Duodenal mucosa (tissue), 2 donors: Measurements from ENCODE around the gene C12orf57.
A peak's percentile ranks its signal among the peaks of the same experiment; 100 is the strongest.

Source experiments
- H3K27ac ChIP-seq: one replicate; pipeline ENCODE4 v1.7.0; 2013; ENCODE audit warnings: low read depth, low read length
- H3K27me3 ChIP-seq, 2 donors: one replicate each; pipeline ENCODE4 v1.7.0; 2013; ENCODE audit warnings: low read length in 2 of 2, control low read depth in 1 of 2; ENCODE audit not compliant: insufficient read depth in 2 of 2, control insufficient read depth in 1 of 2
- H3K36me3 ChIP-seq, 2 donors: one replicate each; pipeline ENCODE4 v1.7.0; 2013; ENCODE audit warnings: low read length in 2 of 2, control low read depth in 1 of 2; ENCODE audit not compliant: insufficient read depth in 2 of 2, control insufficient read depth in 1 of 2
- H3K4me1 ChIP-seq, 2 donors: one replicate each; pipeline ENCODE4 v1.7.0; 2013; ENCODE audit warnings: low read length in 2 of 2, control low read depth in 1 of 2; ENCODE audit not compliant: insufficient read depth in 2 of 2, control insufficient read depth in 1 of 2
- H3K4me3 ChIP-seq, 2 donors: one replicate each; pipeline ENCODE4 v1.7.0; 2013; ENCODE audit warnings: low read length in 2 of 2, low read depth in 1 of 2
- H3K9ac ChIP-seq, 2 donors: one replicate each; pipeline ENCODE4 v1.7.0; 2013; ENCODE audit warnings: low read length in 2 of 2, low read depth in 1 of 2
- H3K9me3 ChIP-seq, 2 donors: one replicate each; pipeline ENCODE4 v1.7.0; 2013; ENCODE audit warnings: low read length in 2 of 2, control low read depth in 1 of 2; ENCODE audit not compliant: control insufficient read depth in 1 of 2

C12orf57 gene

DNA sequence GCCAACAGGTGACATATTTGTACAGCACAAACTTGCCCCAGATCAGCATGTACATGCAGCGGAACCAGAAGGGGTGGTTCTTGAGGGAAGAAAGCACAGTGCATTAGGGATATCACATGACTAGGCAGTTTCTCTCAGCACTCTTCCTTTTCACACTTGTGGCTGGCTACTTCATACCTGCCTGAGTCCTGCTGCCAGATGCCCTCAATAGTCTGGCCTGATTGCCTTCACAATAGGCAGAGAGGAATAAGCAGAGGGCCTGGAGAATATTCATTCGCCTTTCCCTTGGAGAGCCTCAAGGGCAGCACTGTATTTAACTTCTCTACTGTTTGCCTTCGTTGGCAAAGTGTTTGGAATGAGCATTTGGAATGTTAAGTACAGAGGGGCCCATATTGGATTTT lies 34.8 kb downstream of the C12orf57 start:
- Histone ChIP-seq H3K27ac (no peak overlapping the region), H3K27me3 (no peaks in the 10 kb centered on the region)

DNA sequence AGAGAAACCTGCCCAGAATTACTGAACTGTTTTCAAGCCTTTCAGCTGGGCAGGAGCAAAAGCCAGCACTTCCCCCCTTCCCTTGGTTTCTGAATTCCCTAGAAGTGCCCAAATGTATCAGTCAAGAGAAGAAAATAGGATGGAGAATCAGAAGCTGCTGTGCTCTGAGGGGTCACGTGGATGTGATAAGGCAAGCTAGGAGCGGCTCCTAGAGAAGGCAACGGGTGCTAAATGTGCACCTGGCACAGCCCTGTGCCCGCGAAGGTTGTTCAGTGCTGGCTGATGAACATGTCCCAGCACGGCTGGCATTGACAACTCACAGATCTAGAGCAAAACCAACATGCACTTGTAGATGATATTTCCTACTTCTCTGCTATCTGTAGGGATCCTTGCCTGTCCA lies 35.2 kb downstream of the C12orf57 start:
- H3K9ac ChIP-seq, result no peak overlapping the region
- H3K27ac ChIP-seq, result no peak overlapping the region
- H3K4me3 ChIP-seq, result no peak overlapping the region
- H3K9me3 ChIP-seq, result no peaks in the 10 kb centered on the region
- peaks cover 58 to 80% of the 10 kb centered on the region in 2 donors for H3K36me3 ChIP-seq
- no peaks in the 10 kb centered on the region for H3K27me3 ChIP-seq
- peaks cover 37 to 42% of the 10 kb centered on the region in 2 donors for H3K4me1 ChIP-seq

More for the DNA sequence above, 34.8 kb downstream of the C12orf57 start:
- peaks cover 37 to 42% of the 10 kb centered on the region in 2 donors for H3K4me1 ChIP-seq
- H3K9ac ChIP-seq, result no peak overlapping the region
- no peak overlapping the region for H3K4me3 ChIP-seq
- H3K36me3 ChIP-seq, result peaks cover 58 to 84% of the 10 kb centered on the region in 2 donors
- no peaks in the 10 kb centered on the region for H3K9me3 ChIP-seq

DNA sequence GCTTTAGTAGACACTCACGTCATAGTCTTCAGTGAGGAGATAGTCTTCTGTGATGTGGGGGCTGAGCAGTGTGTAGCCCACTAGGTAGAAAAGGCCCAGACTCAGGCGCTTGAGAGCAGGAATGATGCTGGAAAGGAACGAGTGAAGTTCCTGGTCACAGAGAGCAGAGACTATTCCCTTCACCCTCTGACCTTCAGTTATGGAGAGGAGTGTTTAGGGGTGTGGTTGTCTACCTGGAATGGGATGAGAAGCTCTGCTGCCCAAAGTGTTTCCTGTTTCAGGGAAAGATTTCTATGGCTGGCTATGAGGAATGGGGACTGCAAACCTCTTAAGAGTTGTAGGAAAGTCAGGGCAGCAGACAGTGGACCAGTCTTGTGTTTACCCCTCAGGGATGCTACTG lies 35.6 kb downstream of the C12orf57 start:
- Histone ChIP-seq H3K9me3 (no peaks in the 10 kb centered on the region), H3K4me1 (peaks cover 41 to 47% of the 10 kb centered on the region in 2 donors), H3K36me3 (peaks cover 57 to 75% of the 10 kb centered on the region in 2 donors), H3K9ac (no peak overlapping the region), H3K27ac (no peak overlapping the region), H3K27me3 (no peaks in the 10 kb centered on the region), H3K4me3 (no peak overlapping the region)

DNA sequence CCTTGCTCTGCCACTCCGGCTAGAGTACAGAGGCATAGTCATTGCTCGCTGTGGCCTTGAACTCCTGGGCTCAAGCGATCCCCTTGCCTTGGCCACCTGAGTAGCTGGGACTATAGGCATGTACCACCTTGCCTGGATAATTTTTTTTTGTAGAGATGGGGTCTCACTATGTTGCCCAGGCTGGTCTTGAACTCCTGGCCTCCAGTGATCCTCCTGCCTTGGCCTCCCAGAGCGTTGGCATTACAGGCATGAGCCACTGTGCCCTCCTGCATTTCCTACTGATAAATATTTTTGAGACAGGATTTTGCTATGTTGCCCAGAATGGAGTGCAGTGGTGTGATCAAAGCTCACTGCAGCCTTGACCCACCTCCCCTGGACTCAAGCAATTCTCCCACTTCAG lies 36.3 kb downstream of the C12orf57 start:
- H3K36me3 ChIP-seq, result peaks cover 50 to 69% of the 10 kb centered on the region in 2 donors
- no peak overlapping the region for H3K27ac ChIP-seq
- H3K9me3 ChIP-seq, result no peaks in the 10 kb centered on the region
- H3K4me3 ChIP-seq, result no peak overlapping the region
- H3K9ac ChIP-seq, result no peak overlapping the region
- H3K27me3 ChIP-seq, result no peaks in the 10 kb centered on the region
- peaks cover 41 to 50% of the 10 kb centered on the region in 2 donors for H3K4me1 ChIP-seq

DNA sequence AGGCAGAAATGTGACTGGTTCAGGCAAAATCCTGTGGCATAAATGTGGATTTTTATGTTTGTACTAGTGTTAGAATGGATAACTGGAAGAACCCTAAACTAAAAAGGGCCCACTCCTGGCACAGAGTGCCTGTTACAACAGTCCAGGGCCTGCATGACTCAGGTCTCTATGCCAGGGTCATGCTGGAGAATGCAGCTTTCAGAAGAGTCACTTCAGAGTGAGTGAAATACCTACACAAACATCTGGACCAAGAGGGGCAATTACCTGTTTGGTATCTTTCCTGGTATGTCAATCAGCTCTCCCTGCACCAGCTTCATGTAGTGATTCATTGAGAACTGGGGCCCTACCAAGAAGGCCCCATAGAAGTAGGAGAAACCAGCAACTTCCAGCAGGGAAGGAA lies 36.9 kb downstream of the C12orf57 start:
- Histone ChIP-seq H3K9me3 (no peaks in the 10 kb centered on the region), H3K27me3 (no peaks in the 10 kb centered on the region), H3K27ac (peak overlapping the region; percentile 33), H3K36me3 (peaks cover 44 to 63% of the 10 kb centered on the region in 2 donors), H3K4me1 (peaks cover 41 to 50% of the 10 kb centered on the region in 2 donors), H3K9ac (no peak overlapping the region), H3K4me3 (peak overlapping the region in 1 of 2 donors; percentile 5)

DNA sequence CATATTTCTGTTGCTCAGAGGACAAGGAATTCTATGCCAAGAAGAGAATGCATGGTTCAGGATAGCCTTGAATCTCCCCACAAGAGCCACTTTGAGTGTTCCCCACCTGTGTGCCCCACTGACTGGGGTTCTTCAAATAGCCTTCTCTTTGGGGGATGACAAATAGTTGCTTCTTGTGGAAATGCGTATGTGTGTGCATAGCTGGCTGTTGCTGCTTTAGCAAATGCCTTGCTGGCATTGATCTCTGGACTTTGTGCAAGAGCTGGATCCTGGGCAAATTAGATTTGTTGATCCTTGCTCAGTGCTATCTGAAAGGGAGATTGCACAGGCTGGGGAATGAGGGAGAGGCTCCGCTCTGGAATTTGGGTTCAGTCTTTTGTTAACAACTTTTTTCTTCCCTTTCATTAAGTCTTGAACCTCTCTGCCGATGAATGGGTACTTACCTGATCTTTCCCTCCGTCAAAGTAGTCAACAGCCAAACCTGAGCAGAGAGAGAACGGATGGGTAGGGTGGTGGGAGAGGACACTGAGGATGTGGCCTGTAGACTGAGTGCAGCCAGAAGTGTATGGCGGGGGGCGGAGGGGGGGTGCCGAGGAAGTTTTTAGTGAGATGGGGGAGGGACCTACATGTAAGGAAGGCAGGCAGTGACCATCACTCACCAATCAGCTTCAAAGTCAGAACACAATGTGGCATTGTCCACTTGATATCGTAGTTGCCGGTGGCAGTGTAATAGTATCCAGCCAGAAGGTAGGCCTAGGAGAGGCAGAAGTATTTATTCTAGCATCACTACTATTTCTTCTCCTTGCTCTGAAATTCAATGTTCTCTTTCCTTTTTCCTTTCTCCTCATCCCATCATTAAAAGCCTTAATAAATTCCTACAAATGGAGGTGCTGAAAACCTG lies 37.6 kb downstream of the C12orf57 start:
- Histone ChIP-seq H3K4me3 (peak overlapping the region in 1 of 2 donors; percentile 5), H3K9ac (peak overlapping the region in 1 of 2 donors; percentile 44), H3K9me3 (no peaks in the 10 kb centered on the region), H3K36me3 (peaks cover 44 to 56% of the 10 kb centered on the region in 2 donors), H3K4me1 (peaks cover 44 to 50% of the 10 kb centered on the region in 2 donors), H3K27me3 (no peaks in the 10 kb centered on the region), H3K27ac (peak overlapping the region; percentile 33)

DNA sequence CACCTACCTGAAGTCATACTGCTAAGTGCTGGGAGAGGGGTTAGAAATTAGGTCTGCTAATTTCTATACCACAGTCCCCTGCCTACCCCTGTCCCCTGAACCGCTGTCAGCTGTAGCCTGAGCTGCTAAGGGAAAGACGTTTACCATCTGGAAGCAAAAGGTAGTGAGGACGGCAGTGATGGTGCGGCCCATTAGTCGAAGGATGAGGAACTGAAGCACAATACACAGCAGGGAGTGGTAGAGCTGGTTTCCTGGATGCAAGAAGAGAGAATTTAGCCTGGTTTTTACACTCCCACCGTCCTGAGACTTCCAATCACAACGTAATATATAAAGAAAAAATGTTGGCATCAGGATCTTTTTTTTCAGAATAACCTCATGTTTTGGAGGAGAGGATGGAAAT lies 38.7 kb downstream of the C12orf57 start:
- Histone ChIP-seq H3K4me3 (no peak overlapping the region), H3K4me1 (peaks cover 45 to 50% of the 10 kb centered on the region in 2 donors), H3K9ac (no peak overlapping the region), H3K27me3 (no peaks in the 10 kb centered on the region), H3K9me3 (no peaks in the 10 kb centered on the region), H3K36me3 (peaks cover 34 to 45% of the 10 kb centered on the region in 2 donors), H3K27ac (no peak overlapping the region)

DNA sequence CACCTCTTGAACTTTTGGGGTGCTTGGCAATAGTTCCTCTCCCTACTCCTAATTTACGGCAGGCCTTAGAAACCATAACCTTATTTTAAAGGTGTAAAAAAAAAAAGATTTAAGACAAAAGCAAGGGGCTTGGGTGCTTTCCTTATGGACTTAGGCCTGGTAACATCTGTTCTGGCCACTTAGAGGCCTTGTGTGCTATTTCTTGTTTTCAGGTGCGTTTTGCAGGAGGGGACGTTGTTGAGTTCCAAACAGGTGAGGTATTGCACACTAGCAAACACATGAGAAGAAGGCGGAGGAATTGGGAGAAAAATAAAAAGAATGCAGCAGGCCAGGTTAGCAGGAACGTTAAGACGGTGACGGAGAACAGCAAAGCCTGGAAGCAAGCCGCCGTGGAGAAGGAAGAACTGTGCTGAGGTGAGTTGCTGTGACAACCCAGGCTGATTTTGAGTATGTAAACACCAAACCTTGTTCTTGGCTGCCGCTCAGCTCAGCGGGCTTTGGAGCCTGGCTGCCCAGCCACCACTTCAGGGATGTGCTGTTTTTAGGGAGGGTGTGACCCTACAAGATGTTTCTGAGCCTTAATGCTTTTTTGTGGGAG lies 44.2 kb downstream of the C12orf57 start:
- H3K9me3 ChIP-seq, result no peaks in the 10 kb centered on the region
- H3K27ac ChIP-seq, result no peak overlapping the region
- peaks cover 21 to 27% of the 10 kb centered on the region in 2 donors for H3K4me1 ChIP-seq
- no peak overlapping the region for H3K9ac ChIP-seq
- no peaks in the 10 kb centered on the region for H3K27me3 ChIP-seq
- H3K4me3 ChIP-seq, result no peak overlapping the region
- H3K36me3 ChIP-seq, result peaks cover 4 to 12% of the 10 kb centered on the region in 2 donors
